CD4-positive, alpha-beta memory T cell (primary cell): ENCODE results near the gene RPRD2. TPM values are rescaled to one million over a fixed set of nuclear protein-coding genes. Genes with fewer than 3 reads are reported as not detected.
"Not testable (repeated sequence)": the region's sequence is repeated elsewhere in the genome, so short reads cannot be mapped to it uniquely, and the experiment has no call there.

ENCODE experiments used
- CTCF ChIA-PET: fragments of 350-600 bp; sonication (Branson Sonifier 250); formaldehyde crosslinking; loops from one replicate; lab custom pipeline; 2021; ENCODE audit warnings: inconsistent platforms; ENCODE audit not compliant: partially characterized antibody; lab: Charles Lee
- POLR2A ChIA-PET: fragments of 350-600 bp; sonication (Branson Sonifier 250); formaldehyde crosslinking; loops from one replicate; lab custom pipeline; 2021; ENCODE audit not compliant: partially characterized antibody; lab: Charles Lee
- DNase-seq, 5 donors: peaks; one replicate each; pipeline versions ENCODE4 v3.0.0 to v3.0.0-alpha.2; 2020 to 2022; ENCODE audit warnings: mixed read lengths in 1 of 5
- H3K27ac ChIP-seq: one replicate; pipeline ENCODE4 v1.7.0; 2013; ENCODE audit warnings: low read depth, low read length
- H3K27me3 ChIP-seq: 2 replicates; pipeline ENCODE4 v1.7.0; 2013; ENCODE audit warnings: mild to moderate bottlenecking, low read length, moderate library complexity; ENCODE audit not compliant: insufficient read depth
- H3K36me3 ChIP-seq: 2 replicates; pipeline ENCODE4 v1.7.0; 2013; ENCODE audit warnings: mild to moderate bottlenecking, low read length, moderate library complexity; ENCODE audit not compliant: insufficient read depth
- H3K4me1 ChIP-seq: 2 replicates; pipeline ENCODE4 v1.7.0; 2013; ENCODE audit warnings: mild to moderate bottlenecking, low read length, moderate library complexity; ENCODE audit not compliant: insufficient read depth
- H3K4me3 ChIP-seq, 2 donors: one replicate each; pipeline ENCODE4 v1.7.0; 2013; ENCODE audit warnings: low read length in 2 of 2, mild to moderate bottlenecking in 1 of 2
- H3K9me3 ChIP-seq, 2 donors: one replicate each; pipeline ENCODE4 v1.7.0; 2013; ENCODE audit warnings: low read length in 2 of 2, control low read depth in 1 of 2; ENCODE audit not compliant: control insufficient read depth in 1 of 2
- H3K27ac Mint-ChIP-seq, 7 donors: one replicate each; pipeline ENCODE4 v1.8.0; 2020 to 2021; ENCODE audit warnings: mixed read lengths in 7 of 7, mild to moderate bottlenecking in 6 of 7, inconsistent platforms in 3 of 7, moderate library complexity in 3 of 7
- H3K27me3 Mint-ChIP-seq, 2 donors: one replicate each; pipeline ENCODE4 v1.8.0; 2020 to 2021; ENCODE audit warnings: mixed read lengths in 2 of 2
- H3K36me3 Mint-ChIP-seq, 2 donors: one replicate each; pipeline ENCODE4 v1.8.0; 2020 to 2021; ENCODE audit warnings: mixed read lengths in 2 of 2, inconsistent platforms in 1 of 2, mild to moderate bottlenecking in 1 of 2
- H3K4me1 Mint-ChIP-seq, 4 donors: one replicate each; pipeline ENCODE4 v1.8.0; 2020 to 2021; ENCODE audit warnings: mixed read lengths in 4 of 4, mild to moderate bottlenecking in 1 of 4
- H3K4me3 Mint-ChIP-seq, 8 donors: one replicate each; pipeline ENCODE4 v1.8.0; 2020 to 2021; ENCODE audit warnings: mixed read lengths in 8 of 8, mild to moderate bottlenecking in 7 of 8, moderate library complexity in 6 of 8, inconsistent platforms in 3 of 8
- H3K9me3 Mint-ChIP-seq, 8 donors: one replicate each; pipeline ENCODE4 v1.8.0; 2020 to 2021; ENCODE audit warnings: mixed read lengths in 8 of 8, mild to moderate bottlenecking in 5 of 8, inconsistent platforms in 3 of 8, moderate library complexity in 1 of 8
- intact Hi-C: fragments of 100-400 bp; cut with micrococcal nuclease; formaldehyde crosslinking; loops from one replicate; pipeline ENCODE4 v1.15.1; 2023
- polyA plus RNA-seq, 2 donors: library from polyadenylated mRNA; unstranded; fragments of 300-500 nt; fragmentation: Illumina TruSeq; gene quantifications; one replicate each; pipeline ENCODE4 v1.2.3, GENCODE V29; 2021
- total RNA-seq, 2 experiments: library from RNA; stranded (reverse); gene quantifications; one replicate each; pipeline ENCODE4 v1.2.3, GENCODE V29; 2021

RPRD2 gene
- total and polyA plus RNA-seq, 4 experiments from 2014 or later, result 10.1 to 61.0 (median 48.6) TPM

- peaks cover 37 to 68% (median 45%) of the 10 kb centered on the region in 4 donors for H3K4me1 Mint-ChIP-seq
- Histone ChIP-seq H3K4me3 (no peak overlapping the region), H3K9me3 (no peaks in the 10 kb centered on the region), H3K27me3 (no peaks in the 10 kb centered on the region), H3K27ac (no peak overlapping the region), H3K4me1 (peaks cover 52% of the 10 kb centered on the region), H3K36me3 (no peaks in the 10 kb centered on the region)
- ChIA-PET POLR2A (no interaction called here), CTCF (no interaction called here)
- H3K36me3 Mint-ChIP-seq, result peaks cover 7 to 10% of the 10 kb centered on the region in 2 donors
- H3K9me3 Mint-ChIP-seq, result no peaks in the 10 kb centered on the region
- peak overlapping the region in 5 of 7 donors; percentile 2 to 76 (median 28) for H3K27ac Mint-ChIP-seq
- peak overlapping the region in 3 of 8 donors; percentile 9 to 43 (median 32) for H3K4me3 Mint-ChIP-seq
- H3K27me3 Mint-ChIP-seq, result no peaks in the 10 kb centered on the region
- DNase-seq, result no peak
- intact Hi-C loops, result no loop called here
Observed at GRCh38 chr1:150387200-150387599, 23.3 kb downstream of the RPRD2 start.

GRCh38 chr1:150388241-150388640, 24.3 kb downstream of the RPRD2 start:
- Histone ChIP-seq H3K4me3 (no peak overlapping the region), H3K27ac (no peak overlapping the region), H3K4me1 (peaks cover 54% of the 10 kb centered on the region), H3K9me3 (no peaks in the 10 kb centered on the region), H3K27me3 (no peaks in the 10 kb centered on the region), H3K36me3 (no peaks in the 10 kb centered on the region)
- H3K27me3 Mint-ChIP-seq, result no peaks in the 10 kb centered on the region
- H3K4me3 Mint-ChIP-seq, result no peak overlapping the region
- POLR2A ChIA-PET, result no interaction called here
- CTCF ChIA-PET, result no interaction called here
- peaks cover 7 to 10% of the 10 kb centered on the region in 2 donors for H3K36me3 Mint-ChIP-seq
- H3K27ac Mint-ChIP-seq, result peak overlapping the region in 2 of 7 donors; percentile 8 to 52
- intact Hi-C loops, result no loop called here
- DNase-seq, result no peak
- H3K4me1 Mint-ChIP-seq, result peaks cover 40 to 74% (median 51%) of the 10 kb centered on the region in 4 donors
- H3K9me3 Mint-ChIP-seq, result no peaks in the 10 kb centered on the region

- Mint-ChIP-seq H3K27ac (peak overlapping the region in 5 of 7 donors; percentile 4 to 87 (median 56)), H3K4me3 (no peak overlapping the region), H3K36me3 (peaks cover 9 to 11% of the 10 kb centered on the region in 2 donors), H3K27me3 (no peaks in the 10 kb centered on the region), H3K9me3 (no peaks in the 10 kb centered on the region), H3K4me1 (peaks cover 35 to 62% (median 49%) of the 10 kb centered on the region in 4 donors)
- Histone ChIP-seq H3K27me3 (no peaks in the 10 kb centered on the region), H3K9me3 (no peaks in the 10 kb centered on the region), H3K4me3 (no peak overlapping the region), H3K4me1 (peaks cover 48% of the 10 kb centered on the region), H3K27ac (no peak overlapping the region), H3K36me3 (no peaks in the 10 kb centered on the region)
- ChIA-PET POLR2A (interaction anchor here (0.9 kb wide), 1 partner anchor 155 kb away, joined by 3 read pairs; no protein-coding TSS in a partner anchor), CTCF (no interaction called here)
- intact Hi-C loops, result no loop called here
- no peak for DNase-seq
Observed at GRCh38 chr1:150389650-150390049, 25.7 kb downstream of the RPRD2 start.

- Histone ChIP-seq H3K36me3 (no peaks in the 10 kb centered on the region), H3K4me3 (no peak overlapping the region), H3K27ac (no peak overlapping the region), H3K27me3 (no peaks in the 10 kb centered on the region), H3K9me3 (no peaks in the 10 kb centered on the region), H3K4me1 (peaks cover 22% of the 10 kb centered on the region)
- peaks cover 19 to 25% of the 10 kb centered on the region in 2 donors for H3K36me3 Mint-ChIP-seq
- peak overlapping the region in 2 of 7 donors; percentile 35 to 50 for H3K27ac Mint-ChIP-seq
- no peak overlapping the region for H3K4me3 Mint-ChIP-seq
- intact Hi-C loops, result no loop called here
- ChIA-PET CTCF (no interaction called here), POLR2A (no interaction called here)
- H3K27me3 Mint-ChIP-seq, result no peaks in the 10 kb centered on the region
- no peak for DNase-seq
- peaks cover 34 to 58% (median 46%) of the 10 kb centered on the region in 4 donors for H3K4me1 Mint-ChIP-seq
- H3K9me3 Mint-ChIP-seq, result peaks cover 0 to 3% (median 0%) of the 10 kb centered on the region in 8 donors
Observed at GRCh38 chr1:150392627-150393026, 28.7 kb downstream of the RPRD2 start.

- H3K4me1 ChIP-seq, result peaks cover 14% of the 10 kb centered on the region
- H3K4me3 ChIP-seq, H3K36me3 ChIP-seq, H3K9me3 Mint-ChIP-seq, H3K9me3 ChIP-seq, H3K27ac ChIP-seq, H3K4me3 Mint-ChIP-seq, POLR2A ChIA-PET, DNase-seq, H3K27me3 Mint-ChIP-seq, H3K27me3 ChIP-seq, intact Hi-C loops: not testable (repeated sequence)
- H3K27ac Mint-ChIP-seq, result peak overlapping the region in 1 of 7 donors; percentile 23
- peaks cover 34 to 51% (median 40%) of the 10 kb centered on the region in 4 donors for H3K4me1 Mint-ChIP-seq
- H3K36me3 Mint-ChIP-seq, result peaks cover 15 to 21% of the 10 kb centered on the region in 2 donors
- CTCF ChIA-PET, result interaction anchor here (0.9 kb wide), 1 partner anchor 9 kb away, joined by 3 read pairs; no protein-coding TSS in a partner anchor
Observed at GRCh38 chr1:150395115-150395514, 31.2 kb downstream of the RPRD2 start.

GRCh38 chr1:150397392-150398032, 33.6 kb downstream of the RPRD2 start:
- Mint-ChIP-seq H3K9me3 (peaks cover 0 to 3% (median 0%) of the 10 kb centered on the region in 8 donors), H3K4me3 (no peak overlapping the region)

GRCh38 chr1:150404465-150404864, 40.5 kb downstream of the RPRD2 start:
- no peak overlapping the region for H3K4me3 ChIP-seq
- intact Hi-C loops, result no loop called here
- no peaks in the 10 kb centered on the region for H3K27me3 ChIP-seq
- Mint-ChIP-seq H3K9me3 (no peaks in the 10 kb centered on the region), H3K36me3 (peaks cover 8 to 11% of the 10 kb centered on the region in 2 donors), H3K27ac (no peak overlapping the region), H3K4me3 (peak overlapping the region in 2 of 8 donors; percentile 1 to 70), H3K4me1 (peaks cover 37 to 72% (median 54%) of the 10 kb centered on the region in 4 donors), H3K27me3 (no peaks in the 10 kb centered on the region)
- POLR2A ChIA-PET, result interaction anchor here (0.6 kb wide), 1 partner anchor 42 kb away, joined by 3 read pairs; no protein-coding TSS in a partner anchor
- CTCF ChIA-PET, result interaction anchor here (0.6 kb wide), 1 partner anchor 81 kb away, joined by 3 read pairs; no protein-coding TSS in a partner anchor
- H3K4me1 ChIP-seq, result peaks cover 28% of the 10 kb centered on the region
- H3K9me3 ChIP-seq, result no peaks in the 10 kb centered on the region
- no peak overlapping the region for H3K27ac ChIP-seq
- no peaks in the 10 kb centered on the region for H3K36me3 ChIP-seq
- DNase-seq, result no peak

More at GRCh38 chr1:150397392-150398032, 33.6 kb downstream of the RPRD2 start:
- ChIA-PET POLR2A (no interaction called here), CTCF (no interaction called here)
- DNase-seq, result no peak
- no peak overlapping the region for H3K4me3 ChIP-seq
- H3K9me3 ChIP-seq, result no peaks in the 10 kb centered on the region
- no peak overlapping the region for H3K27ac ChIP-seq
- peaks cover 10% of the 10 kb centered on the region for H3K4me1 ChIP-seq
- Mint-ChIP-seq H3K4me1 (peaks cover 30 to 46% (median 35%) of the 10 kb centered on the region in 4 donors), H3K36me3 (peaks cover 18 to 21% of the 10 kb centered on the region in 2 donors), H3K27ac (peak overlapping the region in 1 of 7 donors; percentile 70), H3K27me3 (no peaks in the 10 kb centered on the region)
- no peaks in the 10 kb centered on the region for H3K27me3 ChIP-seq
- H3K36me3 ChIP-seq, result no peaks in the 10 kb centered on the region
- intact Hi-C loops, result no loop called here
